DMS153 treated with DMSO at 0.1 percent for 48 hours (cell line): Measurements from ENCODE around the gene METTL3.
"Not testable (repeated sequence)": the region's sequence is repeated elsewhere in the genome, so short reads cannot be mapped to it uniquely, and the experiment has no call there.

ENCODE experiments used
- DNase-seq: peaks from one replicate; lab custom pipeline; 2025; ENCODE audit not compliant: unreplicated experiment; lab: John Stamatoyannopoulos, UW

METTL3 gene

GRCh38 chr14:21510735-21511657 is at the start of gene METTL3:
Gene METTL3, minus strand, starts transcription at chr14:21511340. Its CDS starts 117 bp downstream, at chr14:21511223.
- DNase-seq, result peak; percentile 97

DNA sequence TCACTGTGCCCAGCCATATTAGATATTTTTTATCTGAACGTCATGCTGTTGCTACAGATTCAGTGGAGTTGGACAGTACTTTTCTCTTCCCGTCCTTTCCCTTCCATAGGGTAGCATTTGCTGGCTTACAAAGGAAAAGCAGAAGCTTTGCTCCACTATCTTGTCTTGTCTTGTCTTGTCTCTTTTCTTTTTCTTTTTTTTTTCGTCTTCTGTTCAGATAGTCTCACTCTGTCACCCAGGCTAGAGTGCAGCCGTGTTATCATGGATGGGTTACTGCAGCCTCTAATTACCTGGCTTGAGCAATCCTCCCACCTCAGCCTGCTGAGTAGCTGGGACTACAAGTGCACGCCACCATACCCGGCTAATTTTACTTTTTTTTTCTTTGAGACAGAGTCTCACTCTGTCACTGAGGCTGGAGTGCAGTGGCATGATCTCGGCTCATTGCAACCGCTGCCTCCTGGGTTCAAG is 47.6 kb upstream of the METTL3 start:
- DNase-seq, result no peak

GRCh38 chr14:21557084-21557901 is 46.2 kb upstream of the METTL3 start:
- DNase-seq, result peak; percentile 67

GRCh38 chr14:21556378-21557083 is 45.4 kb upstream of the METTL3 start:
- no peak for DNase-seq

DNA sequence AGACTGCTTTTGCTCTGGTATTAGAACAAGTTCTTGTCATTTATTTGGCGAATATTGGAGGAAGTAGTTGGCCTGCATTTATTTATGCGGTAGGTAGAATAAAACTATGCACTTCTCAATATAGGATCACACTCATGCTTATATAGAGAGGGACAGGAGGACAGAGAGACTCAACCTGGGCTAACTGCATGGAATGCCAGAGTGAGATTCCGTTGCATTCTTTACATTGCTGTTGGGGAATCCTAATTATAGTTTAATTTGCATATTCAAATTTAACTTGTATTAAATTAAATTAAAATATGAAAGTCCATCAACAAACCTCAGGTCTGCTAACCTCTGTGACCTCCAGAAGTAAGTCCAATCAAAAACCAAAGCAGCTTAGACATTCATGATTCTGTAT is 42.1 kb upstream of the METTL3 start:
- DNase-seq, result no peak

GRCh38 chr14:21544588-21544987 is 33.4 kb upstream of the METTL3 start:
- DNase-seq, result not testable (repeated sequence)

GRCh38 chr14:21543963-21544362 is 32.8 kb upstream of the METTL3 start:
- no peak for DNase-seq

GRCh38 chr14:21543521-21543960 is 32.4 kb upstream of the METTL3 start:
- no peak for DNase-seq

DNA sequence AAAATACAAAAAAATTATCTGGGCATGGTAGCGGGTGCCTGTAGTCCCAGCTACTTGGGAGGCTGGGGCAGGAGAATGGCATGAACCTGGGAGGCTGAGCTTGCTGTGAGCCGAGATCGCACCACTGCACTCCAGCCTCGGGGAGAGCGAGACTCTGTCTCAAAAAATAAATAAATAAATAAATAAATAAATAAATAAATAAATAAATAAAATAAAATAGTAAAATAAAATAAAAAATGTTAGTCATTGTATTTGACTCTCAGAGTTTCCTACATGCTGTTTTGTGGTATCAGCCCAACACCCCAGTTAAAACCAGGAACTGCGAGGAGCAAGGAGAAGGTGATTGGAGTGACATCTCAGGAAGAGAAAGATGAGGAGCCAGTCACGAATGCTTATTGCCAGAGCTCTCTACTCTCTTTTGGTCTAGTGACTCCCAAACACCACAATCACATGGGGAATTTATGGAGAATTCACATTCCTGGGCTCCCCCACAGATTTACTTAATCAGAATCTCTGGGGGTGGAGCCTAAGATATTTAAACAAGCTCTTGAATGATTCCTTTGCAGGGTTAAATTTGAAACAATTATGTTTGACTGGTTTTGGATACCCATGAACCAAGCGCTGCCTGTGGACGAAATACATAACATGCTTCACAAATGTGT is 30.4 kb upstream of the METTL3 start:
- DNase-seq, result no peak

GRCh38 chr14:21539189-21539940 is 28.2 kb upstream of the METTL3 start:
- no peak for DNase-seq

DNA sequence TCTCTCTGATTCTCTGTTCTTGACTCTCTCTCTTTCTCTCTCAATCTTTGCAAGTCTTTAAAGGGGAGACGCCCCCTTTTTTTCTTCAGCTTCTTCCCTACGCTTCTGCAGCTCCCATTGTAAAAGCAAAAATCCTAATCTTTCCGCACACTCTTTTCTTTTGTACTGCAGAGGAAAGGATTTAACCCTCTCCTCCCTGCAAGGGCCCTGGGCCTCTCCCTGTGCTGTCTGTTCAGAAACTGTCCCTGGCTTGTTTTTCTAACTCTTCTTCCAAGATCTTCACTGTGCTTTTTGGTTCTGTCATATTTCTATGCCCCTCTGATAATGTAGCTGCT is 25.9 kb upstream of the METTL3 start:
- no peak for DNase-seq

DNA sequence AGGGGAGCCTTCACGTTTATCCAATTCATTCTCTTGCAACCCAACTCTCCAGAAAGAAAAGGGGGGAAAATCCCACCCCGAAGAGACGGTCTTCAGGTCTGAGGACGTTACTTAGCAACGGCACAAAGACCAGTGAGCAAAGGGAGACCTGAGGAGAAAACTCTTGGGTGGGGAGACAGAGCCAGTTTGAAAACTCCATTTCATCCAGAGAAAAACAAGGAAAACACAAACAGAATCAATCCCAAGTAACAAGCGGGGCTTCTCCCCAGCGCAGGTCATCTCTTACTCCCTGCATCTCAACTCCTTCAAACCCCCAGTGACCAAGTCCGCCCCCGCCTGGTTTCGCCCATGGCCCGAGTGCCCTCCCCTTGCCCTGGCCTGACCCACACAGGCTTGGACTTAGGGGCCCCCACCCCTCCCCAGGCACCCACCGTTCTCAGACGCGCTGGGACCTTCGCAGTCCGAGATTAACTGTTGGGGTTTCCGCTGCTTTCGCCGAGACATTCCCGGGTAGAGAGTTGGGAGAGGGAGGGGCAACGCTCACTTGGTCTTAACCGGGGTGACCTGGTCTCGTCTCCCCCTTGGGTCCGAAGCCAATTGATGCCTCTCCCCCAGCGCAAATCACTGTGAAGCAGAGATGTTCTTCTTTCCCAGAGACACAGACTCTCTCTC is 25.4 kb upstream of the METTL3 start:
- DNase-seq, result no peak

DNA sequence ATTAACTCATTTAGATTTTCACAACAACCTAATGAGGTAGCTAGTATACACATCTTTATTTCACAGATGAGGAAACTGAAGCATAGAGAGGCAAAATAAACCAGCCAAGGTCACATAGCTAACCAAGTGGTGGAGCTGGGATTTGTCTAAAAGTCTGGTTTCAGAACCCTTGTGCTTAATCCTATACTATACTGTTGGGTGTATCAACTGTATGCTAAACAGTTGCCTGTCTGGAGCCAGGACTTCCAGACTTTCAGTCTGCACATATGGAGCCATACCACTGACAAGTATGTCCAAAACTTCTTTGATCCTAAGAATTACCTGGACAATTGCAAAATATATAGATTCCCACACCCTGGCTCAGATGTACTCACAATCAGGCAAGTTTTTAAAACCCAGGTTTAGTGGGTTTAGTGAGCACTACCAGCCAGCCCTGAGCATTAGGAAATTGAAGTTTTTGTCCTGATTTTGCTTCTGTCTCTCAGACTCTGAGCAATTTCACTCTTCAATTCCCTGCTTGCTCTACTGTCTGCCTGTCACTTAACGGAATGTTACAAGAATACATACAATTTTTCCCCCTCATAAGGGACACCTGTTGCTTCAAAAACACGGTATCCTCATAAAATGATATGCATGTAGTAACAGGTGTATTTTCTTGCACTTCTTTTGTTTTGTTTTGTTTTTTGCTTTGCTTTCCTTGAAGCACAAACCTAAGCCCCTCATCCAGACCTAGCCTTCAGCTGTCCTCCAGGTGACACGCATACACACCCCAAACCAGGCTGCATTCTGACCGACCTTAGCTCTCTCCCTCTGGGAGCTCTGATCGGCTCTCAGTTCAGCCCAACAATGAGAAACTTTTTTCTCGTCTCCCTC is 24.6 kb upstream of the METTL3 start:
- DNase-seq, result no peak

DNA sequence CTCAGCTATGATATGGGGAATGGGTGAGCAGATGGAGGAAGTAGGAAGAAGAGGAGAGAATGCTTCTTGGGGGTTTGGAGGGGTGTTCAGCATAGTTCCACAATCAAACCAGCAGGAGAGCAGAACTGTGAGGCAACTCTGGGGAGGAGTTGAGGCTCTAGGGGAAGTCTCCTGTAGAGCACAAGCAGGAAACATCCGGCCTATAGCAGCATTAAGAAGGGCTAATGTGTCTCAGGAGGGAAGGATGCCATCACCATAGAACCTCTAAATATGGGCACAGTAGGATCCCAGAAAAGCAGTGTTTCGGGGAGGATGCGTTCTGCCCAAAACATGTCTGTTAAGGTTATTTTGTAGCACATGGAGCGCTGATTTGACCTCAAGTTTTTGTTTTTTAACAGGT is 23.4 kb upstream of the METTL3 start:
- no peak for DNase-seq

DNA sequence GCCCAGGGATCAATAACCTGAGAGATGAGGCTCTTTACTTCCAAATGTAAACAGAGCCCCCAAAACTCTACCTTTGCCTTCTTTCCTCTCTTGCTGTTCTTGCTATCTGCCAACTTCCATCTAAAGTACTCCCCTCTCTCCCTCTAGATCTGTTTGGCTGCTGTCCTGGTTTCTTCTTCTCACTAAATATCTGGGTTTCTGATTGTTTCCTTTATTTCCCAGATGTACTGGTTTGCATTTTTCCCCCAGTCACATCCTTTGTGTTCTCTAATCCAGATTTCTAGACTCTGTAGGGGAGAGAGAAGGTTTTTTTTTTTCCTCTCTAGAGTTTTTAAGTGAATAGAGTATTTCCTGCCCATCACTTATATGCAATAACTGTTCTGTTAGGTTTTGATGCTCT is 22.2 kb upstream of the METTL3 start:
- DNase-seq, result no peak

GRCh38 chr14:21529515-21529914 is 18.4 kb upstream of the METTL3 start:
- no peak for DNase-seq

- no peak for DNase-seq
These were observed 17.5 kb upstream of the METTL3 start for GRCh38 chr14:21528381-21529348.
